NB4 (cell line): Measurements from ENCODE around the gene TRRAP.

Experiments
- DNase-seq: peaks from one replicate; pipeline ENCODE4 v3.0.0; 2010; ENCODE audit warnings: low read depth
- H3K4me3 ChIP-seq: one replicate; pipeline ENCODE4 v1.5.1; 2011; ENCODE audit warnings: mild to moderate bottlenecking, low read depth, low read length, moderate library complexity
- CTCF ChIP-seq: IDR thresholded peaks from one replicate; pipeline ENCODE4 v1.5.1; 2012; ENCODE audit warnings: low read depth, low read length
- MAX ChIP-seq: IDR thresholded peaks from 2 replicates; pipeline ENCODE4 v1.6.1; 2011; ENCODE audit warnings: low read depth, low read length
- MYC ChIP-seq: IDR thresholded peaks from 2 replicates; pipeline ENCODE4 v1.6.1; 2011; ENCODE audit warnings: low read depth, low read length
- POLR2A ChIP-seq: IDR thresholded peaks from 2 replicates; pipeline ENCODE4 v1.6.1; 2011; ENCODE audit warnings: mild to moderate bottlenecking; ENCODE audit not compliant: insufficient read length; ENCODE audit errors: extremely low read depth

TRRAP gene

GRCh38 chr7:99024066-99024465, 145.7 kb downstream of the TRRAP start:
- H3K4me3 ChIP-seq: no peak overlapping the region
- DNase-seq: no peak
- TF ChIP-seq POLR2A: no peak
- no peak for TF ChIP-seq MYC
- TF ChIP-seq MAX: no peak
- no peak for TF ChIP-seq CTCF

- no peak for DNase-seq
- H3K4me3 ChIP-seq: no peak overlapping the region
- TF ChIP-seq CTCF (no peak), MAX (no peak), MYC (no peak), POLR2A (no peak)
Measured at GRCh38 chr7:99027241-99027640, 148.9 kb downstream of the TRRAP start.

GRCh38 chr7:99027841-99028240, 149.5 kb downstream of the TRRAP start:
- DNase-seq: no peak
- H3K4me3 ChIP-seq: no peak overlapping the region
- TF ChIP-seq CTCF (no peak), POLR2A (no peak), MAX (no peak), MYC (no peak)

GRCh38 chr7:99028261-99028973, 150.1 kb downstream of the TRRAP start:
- H3K4me3 ChIP-seq: no peak overlapping the region
- no peak for TF ChIP-seq POLR2A
- no peak for TF ChIP-seq MYC
- no peak for TF ChIP-seq MAX
- TF ChIP-seq CTCF: no peak
- DNase-seq: peak; percentile 23

- peak; percentile 25 for DNase-seq
- TF ChIP-seq CTCF (no peak), MAX (no peak), POLR2A (no peak), MYC (no peak)
- no peak overlapping the region for H3K4me3 ChIP-seq
Measured at GRCh38 chr7:99029466-99030435, 151.4 kb downstream of the TRRAP start.
